Retinal pigment epithelial cell (primary cell): ENCODE data around the gene RAP2B.

ENCODE experiments used
- DNase-seq: peaks from one replicate; pipeline ENCODE4 v3.0.0-alpha.2; 2010; ENCODE audit warnings: low read depth
- H3K4me3 ChIP-seq: 2 replicates; pipeline ENCODE4 v1.5.1; 2011; ENCODE audit warnings: mild to moderate bottlenecking, low read length, control low read depth, moderate library complexity
- CTCF ChIP-seq: conservative IDR thresholded peaks from 2 replicates; pipeline ENCODE4 v1.5.1; 2011; ENCODE audit warnings: low read depth, low read length, control low read depth, inconsistent platforms

Gene RAP2B

GRCh38 chr3:153166796-153167195, 4.8 kb downstream of the RAP2B start:
- no peak for TF ChIP-seq CTCF
- no peak for DNase-seq
- H3K4me3 ChIP-seq: no peak overlapping the region

GRCh38 chr3:153169793-153170383, 7.9 kb downstream of the RAP2B start:
- TF ChIP-seq CTCF: no peak
- no peak overlapping the region for H3K4me3 ChIP-seq

GRCh38 chr3:153171256-153171655, 9.2 kb downstream of the RAP2B start:
- TF ChIP-seq CTCF: no peak
- DNase-seq: no peak
- H3K4me3 ChIP-seq: no peak overlapping the region

More at GRCh38 chr3:153169793-153170383, 7.9 kb downstream of the RAP2B start:
- no peak for DNase-seq

GRCh38 chr3:153171918-153172317, 9.9 kb downstream of the RAP2B start:
- no peak overlapping the region for H3K4me3 ChIP-seq
- no peak for TF ChIP-seq CTCF

GRCh38 chr3:153172796-153173757, 11.1 kb downstream of the RAP2B start:
- TF ChIP-seq CTCF: no peak
- no peak for DNase-seq
- no peak overlapping the region for H3K4me3 ChIP-seq

More at GRCh38 chr3:153171918-153172317, 9.9 kb downstream of the RAP2B start:
- no peak for DNase-seq

GRCh38 chr3:153173758-153174516, 11.9 kb downstream of the RAP2B start:
- no peak for DNase-seq
- H3K4me3 ChIP-seq: no peak overlapping the region
- peak; percentile 3 for TF ChIP-seq CTCF
